Activated B cell treated with CpG ODN at 0.5 μM for 24 hours (primary cell): ENCODE measurements around the gene TCF4. TPM values are rescaled to one million over a fixed set of nuclear protein-coding genes. Genes with fewer than 3 reads are reported as not detected.

Experiments used
- ATAC-seq: fragments of 200-7000 bp; cut with Tn5 transposase; one replicate; pipeline ENCODE4 v1.10.0; 2021; ENCODE audit warnings: low read depth, mild to moderate bottlenecking, moderate library complexity
- CTCF ChIA-PET: fragments of 350-600 bp; sonication (Branson Sonifier 250); formaldehyde crosslinking; loops from one replicate; lab custom pipeline; 2021; ENCODE audit warnings: antibody characterized with exemption; lab: Charles Lee
- POLR2A ChIA-PET: fragments of 350-600 bp; sonication (Branson Sonifier 250); formaldehyde crosslinking; loops from one replicate; lab custom pipeline; 2021; ENCODE audit warnings: antibody characterized with exemption; lab: Charles Lee
- DNase-seq: peaks from one replicate; pipeline ENCODE4 v3.0.0; 2022
- H3K27ac Mint-ChIP-seq: one replicate; pipeline ENCODE4 v1.8.0; 2020; ENCODE audit warnings: mixed read lengths
- H3K27me3 Mint-ChIP-seq: one replicate; pipeline ENCODE4 v1.8.0; 2021; ENCODE audit warnings: mixed read lengths
- H3K36me3 Mint-ChIP-seq: one replicate; pipeline ENCODE4 v1.8.0; 2021; ENCODE audit warnings: low read depth, mixed read lengths
- H3K4me1 Mint-ChIP-seq: one replicate; pipeline ENCODE4 v1.8.0; 2021; ENCODE audit warnings: mixed read lengths
- H3K4me3 Mint-ChIP-seq: one replicate; pipeline ENCODE4 v1.8.0; 2020; ENCODE audit warnings: mild to moderate bottlenecking, mixed read lengths
- H3K9me3 Mint-ChIP-seq: one replicate; pipeline ENCODE4 v1.8.0; 2020; ENCODE audit warnings: mixed read lengths
- intact Hi-C: fragments of 100-400 bp; cut with micrococcal nuclease; formaldehyde crosslinking; loops from one replicate; pipeline ENCODE4 v1.15.1; 2024
- total RNA-seq: library from RNA; stranded (reverse); gene quantifications from 2 replicates; pipeline ENCODE4 v1.2.3, GENCODE V29; 2022
- TF ChIP-seq, protein P1 (sequence below): fragments of 200-600 bp; IDR thresholded peaks from one replicate; pipeline ENCODE4 v1.8.0; 2022; ENCODE audit warnings: antibody characterized with exemption, mild to moderate bottlenecking

TCF4 gene
- total RNA-seq, 1 donor from 2014 or later: 270 TPM

GRCh38 chr18:55376387-55376786 is 211.6 kb downstream of the TCF4 start:
- peaks cover 2% of the 10 kb centered on the region for H3K9me3 Mint-ChIP-seq
- CTCF ChIA-PET: interaction anchor here (1.1 kb wide), 1 partner anchor 40 kb away, joined by 3 read pairs; no protein-coding TSS in a partner anchor
- TF ChIP-seq, protein P1, sequence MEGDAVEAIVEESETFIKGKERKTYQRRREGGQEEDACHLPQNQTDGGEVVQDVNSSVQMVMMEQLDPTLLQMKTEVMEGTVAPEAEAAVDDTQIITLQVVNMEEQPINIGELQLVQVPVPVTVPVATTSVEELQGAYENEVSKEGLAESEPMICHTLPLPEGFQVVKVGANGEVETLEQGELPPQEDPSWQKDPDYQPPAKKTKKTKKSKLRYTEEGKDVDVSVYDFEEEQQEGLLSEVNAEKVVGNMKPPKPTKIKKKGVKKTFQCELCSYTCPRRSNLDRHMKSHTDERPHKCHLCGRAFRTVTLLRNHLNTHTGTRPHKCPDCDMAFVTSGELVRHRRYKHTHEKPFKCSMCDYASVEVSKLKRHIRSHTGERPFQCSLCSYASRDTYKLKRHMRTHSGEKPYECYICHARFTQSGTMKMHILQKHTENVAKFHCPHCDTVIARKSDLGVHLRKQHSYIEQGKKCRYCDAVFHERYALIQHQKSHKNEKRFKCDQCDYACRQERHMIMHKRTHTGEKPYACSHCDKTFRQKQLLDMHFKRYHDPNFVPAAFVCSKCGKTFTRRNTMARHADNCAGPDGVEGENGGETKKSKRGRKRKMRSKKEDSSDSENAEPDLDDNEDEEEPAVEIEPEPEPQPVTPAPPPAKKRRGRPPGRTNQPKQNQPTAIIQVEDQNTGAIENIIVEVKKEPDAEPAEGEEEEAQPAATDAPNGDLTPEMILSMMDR: no peak
- peak overlapping the region; percentile 13 for H3K4me3 Mint-ChIP-seq
- intact Hi-C loops: loop anchor here (1.0 to 5.0 kb wide), 5 partner anchors 34 to 404 kb away; no protein-coding TSS in a partner anchor
- POLR2A ChIA-PET: interaction anchor here (0.7 to 1.1 kb wide), 2 partner anchors 8 to 33 kb away, joined by 9 to 12 read pairs; no protein-coding TSS in a partner anchor
- H3K27ac Mint-ChIP-seq: peak overlapping the region; percentile 87
- ATAC-seq (peak; percentile 91), DNase-seq (no peak)
- H3K4me1 Mint-ChIP-seq: peaks cover 41% of the 10 kb centered on the region
- H3K27me3 Mint-ChIP-seq: no peaks in the 10 kb centered on the region
- peaks cover 2% of the 10 kb centered on the region for H3K36me3 Mint-ChIP-seq

DNA sequence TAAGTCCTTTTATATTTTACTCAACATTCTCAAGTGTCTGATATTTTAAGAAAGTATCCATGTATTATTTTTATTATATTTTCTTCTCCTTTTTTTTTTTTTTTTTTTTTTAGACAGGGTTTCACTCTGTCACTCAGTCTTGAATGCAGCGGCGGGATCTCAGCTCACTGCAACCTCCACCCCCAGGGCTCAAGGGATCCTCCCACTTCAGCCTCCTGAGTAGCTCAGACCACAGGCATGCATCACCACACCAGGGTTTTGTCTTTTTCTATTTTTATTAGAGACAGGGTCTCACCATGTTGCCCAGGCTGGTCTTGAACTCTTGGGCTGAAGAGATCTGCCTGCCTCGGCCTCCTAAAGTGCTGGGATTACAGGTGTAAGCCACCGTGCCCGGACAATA is 212.1 kb downstream of the TCF4 start:
- Mint-ChIP-seq H3K27ac (peak overlapping the region; percentile 87), H3K4me1 (peaks cover 38% of the 10 kb centered on the region), H3K4me3 (peak overlapping the region; percentile 13), H3K36me3 (peaks cover 2% of the 10 kb centered on the region), H3K27me3 (no peaks in the 10 kb centered on the region), H3K9me3 (peaks cover 2% of the 10 kb centered on the region)
- ChIA-PET POLR2A (interaction anchor here (0.6 to 1.1 kb wide), 3 partner anchors 9 to 1235 kb away, joined by 3 to 12 read pairs (median 9); no protein-coding TSS in a partner anchor), CTCF (no interaction called here)
- DNase-seq (no peak), ATAC-seq (peak; percentile 48)
- intact Hi-C loops: loop anchor here (1.0 to 5.0 kb wide), 5 partner anchors 33 to 404 kb away; no protein-coding TSS in a partner anchor
- TF ChIP-seq, protein P1: no peak

GRCh38 chr18:55374741-55375140 is 213.3 kb downstream of the TCF4 start:
- Mint-ChIP-seq H3K27me3 (no peaks in the 10 kb centered on the region), H3K4me1 (peaks cover 36% of the 10 kb centered on the region), H3K27ac (peak overlapping the region; percentile 76), H3K4me3 (peak overlapping the region; percentile 53), H3K36me3 (peaks cover 2% of the 10 kb centered on the region), H3K9me3 (peaks cover 2% of the 10 kb centered on the region)
- DNase-seq (no peak), ATAC-seq (no peak)
- CTCF ChIA-PET: no interaction called here
- intact Hi-C loops: loop anchor here (5.0 kb wide), 1 partner anchor 43 kb away; no protein-coding TSS in a partner anchor
- TF ChIP-seq, protein P1: no peak
- POLR2A ChIA-PET: no interaction called here

DNA sequence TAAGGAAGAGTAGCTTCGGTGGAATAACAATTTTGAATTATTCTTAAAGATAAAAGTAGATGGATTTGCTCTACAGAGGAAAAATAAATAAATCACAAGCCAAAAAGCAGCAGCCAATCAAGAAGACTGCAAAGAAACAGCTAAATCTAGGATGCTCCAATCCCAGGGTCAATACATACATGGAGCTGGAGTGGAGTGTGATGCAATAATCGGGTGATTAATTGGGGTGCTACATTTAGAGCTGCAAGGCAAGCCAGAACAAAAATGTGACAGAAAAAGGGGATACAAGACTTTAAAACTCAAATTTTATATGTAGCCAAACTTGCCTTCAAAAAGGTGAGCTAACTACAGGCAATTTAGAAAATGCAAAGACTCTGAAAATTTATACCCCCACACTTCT is 215.8 kb downstream of the TCF4 start:
- POLR2A ChIA-PET: interaction anchor here (0.6 kb wide), 1 partner anchor 215 kb away, joined by 4 read pairs; no protein-coding TSS in a partner anchor
- Mint-ChIP-seq H3K4me3 (no peak overlapping the region), H3K36me3 (peaks cover 2% of the 10 kb centered on the region), H3K9me3 (peaks cover 2% of the 10 kb centered on the region), H3K27ac (no peak overlapping the region), H3K27me3 (no peaks in the 10 kb centered on the region), H3K4me1 (peaks cover 26% of the 10 kb centered on the region)
- TF ChIP-seq, protein P1: no peak
- intact Hi-C loops: no loop called here
- no peak for DNase-seq
- ATAC-seq: no peak
- CTCF ChIA-PET: interaction anchor here (1.3 to 1.7 kb wide), 2 partner anchors 12 to 137 kb away, joined by 3 to 5 read pairs; no protein-coding TSS in a partner anchor

DNA sequence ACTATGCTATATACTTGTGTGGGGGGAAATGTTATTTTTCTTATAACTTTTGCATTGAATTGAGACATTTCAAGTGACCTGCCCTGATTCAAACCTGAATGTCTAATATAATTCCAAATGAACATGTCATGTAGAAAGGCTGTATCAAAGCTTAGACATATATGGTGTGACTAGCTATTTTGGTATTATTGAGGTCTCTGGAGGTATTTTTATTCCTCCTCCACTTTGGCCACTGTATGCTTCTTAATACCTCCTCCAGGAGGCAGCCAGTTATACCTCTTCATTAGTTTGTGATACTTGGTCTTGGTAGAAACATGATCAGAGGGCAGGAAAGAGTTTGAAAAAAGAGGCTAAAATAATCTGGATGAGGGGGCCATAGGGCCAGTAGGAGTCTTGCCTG is 217.1 kb downstream of the TCF4 start:
- no peak for ATAC-seq
- TF ChIP-seq, protein P1: no peak
- Mint-ChIP-seq H3K27me3 (no peaks in the 10 kb centered on the region), H3K4me3 (no peak overlapping the region), H3K27ac (no peak overlapping the region), H3K4me1 (peaks cover 15% of the 10 kb centered on the region), H3K36me3 (peaks cover 2% of the 10 kb centered on the region), H3K9me3 (no peaks in the 10 kb centered on the region)
- POLR2A ChIA-PET: no interaction called here
- CTCF ChIA-PET: interaction anchor here (1.7 kb wide), 1 partner anchor 26 kb away, joined by 5 read pairs; no protein-coding TSS in a partner anchor
- no peak for DNase-seq
- intact Hi-C loops: no loop called here
